Measurements from ENCODE around the gene SMCHD1. TPM values are rescaled to one million over a fixed set of nuclear protein-coding genes. Genes with fewer than 3 reads are reported as not detected.

Gene SMCHD1
- total RNA-seq, 4 donors from 2014 or later: 56.4 to 153 (median 87.3) TPM

- ATAC-seq (ENCODE audit: low FRiP score) (no peak), DNase-seq (ENCODE audit: low spot score) (no peak)
- no peak for TF ChIP-seq CTCF (IDR thresholded peaks at IDR 0.05)
Observed at GRCh38 chr18:2746274-2746673, 90.7 kb downstream of the SMCHD1 start.

- ATAC-seq (ENCODE audit: low FRiP score) (no peak), DNase-seq (ENCODE audit: low spot score) (no peak)
- TF ChIP-seq CTCF (IDR thresholded peaks at IDR 0.05): no peak
Observed at GRCh38 chr18:2758309-2758708, 102.8 kb downstream of the SMCHD1 start.

- DNase-seq (ENCODE audit: low spot score) (no peak), ATAC-seq (ENCODE audit: low FRiP score) (no peak)
- no peak for TF ChIP-seq CTCF (IDR thresholded peaks at IDR 0.05)
Observed at GRCh38 chr18:2774669-2775068, 119.1 kb downstream of the SMCHD1 start.

GRCh38 chr18:2776601-2777000 is 121.1 kb downstream of the SMCHD1 start:
- ATAC-seq (ENCODE audit: low FRiP score): no peak
- no peak for TF ChIP-seq CTCF (IDR thresholded peaks at IDR 0.05)
- DNase-seq (ENCODE audit: low spot score): no peak

GRCh38 chr18:2777241-2777640 is 121.7 kb downstream of the SMCHD1 start:
- no peak for TF ChIP-seq CTCF (IDR thresholded peaks at IDR 0.05)
- DNase-seq (ENCODE audit: low spot score) (no peak), ATAC-seq (ENCODE audit: low FRiP score) (no peak)

GRCh38 chr18:2780750-2781149 is 125.2 kb downstream of the SMCHD1 start:
- no peak for TF ChIP-seq CTCF (IDR thresholded peaks at IDR 0.05)

GRCh38 chr18:2787225-2787624 is 131.7 kb downstream of the SMCHD1 start:
- DNase-seq (ENCODE audit: low spot score): no peak
- TF ChIP-seq CTCF (IDR thresholded peaks at IDR 0.05): no peak
- ATAC-seq (ENCODE audit: low FRiP score): no peak

More at GRCh38 chr18:2780750-2781149, 125.2 kb downstream of the SMCHD1 start:
- DNase-seq (ENCODE audit: low spot score): no peak
- ATAC-seq (ENCODE audit: low FRiP score): no peak

Measured in omental fat pad (tissue), 4 donors.